ENCODE data around the gene MAPKAP1.

DNA sequence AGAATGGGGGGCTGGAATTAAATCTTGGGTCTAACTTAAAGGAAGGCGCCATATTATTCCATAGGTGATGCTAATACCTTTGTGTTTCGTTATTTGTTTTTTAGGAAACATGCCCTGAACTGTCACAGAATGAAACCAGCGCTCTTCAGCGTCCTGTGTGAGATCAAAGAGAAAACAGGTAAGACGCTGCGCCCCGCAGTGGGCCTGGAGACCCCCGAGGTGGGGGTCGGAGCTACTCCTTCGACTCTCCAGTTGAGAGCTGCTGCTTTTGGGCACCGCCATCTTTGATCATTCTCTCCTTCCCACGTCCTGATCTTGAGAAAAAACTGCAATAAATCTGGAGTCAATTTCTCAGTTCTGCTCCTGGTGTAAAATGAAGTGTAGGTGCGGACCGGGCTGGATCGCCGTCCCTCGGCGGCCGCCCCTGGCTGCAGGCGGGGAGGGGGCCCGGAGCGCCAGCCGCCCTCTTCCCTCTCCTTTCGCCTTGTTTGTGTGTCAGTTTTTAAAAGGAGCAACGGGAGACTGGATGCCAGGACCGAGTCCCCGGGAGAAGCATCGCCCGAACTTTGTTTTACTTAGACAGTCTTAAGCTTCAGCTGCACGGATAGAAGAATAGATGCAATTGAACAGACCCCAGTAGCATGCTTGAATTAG, 41.6 kb upstream of the MAPKAP1 start:
- TF ChIP-seq POLR2A (IDR thresholded peaks at IDR 0.05; ENCODE audit: low read length) (no peak), GATA1 (IDR thresholded peaks at IDR 0.05; ENCODE audit: low read depth, low read length) (no peak)
